Bronchus fibroblast of lung (primary cell): ENCODE results near the gene OCIAD2. TPM values are rescaled to one million over a fixed set of nuclear protein-coding genes. Genes with fewer than 3 reads are reported as not detected.

Source experiments
- total RNA-seq: library from RNA; depleted of rRNA; stranded (reverse); fragments of >200 nt; gene quantifications from 2 replicates; pipeline ENCODE4 v1.2.3, GENCODE V29; 2015

The OCIAD2 gene, protein sequence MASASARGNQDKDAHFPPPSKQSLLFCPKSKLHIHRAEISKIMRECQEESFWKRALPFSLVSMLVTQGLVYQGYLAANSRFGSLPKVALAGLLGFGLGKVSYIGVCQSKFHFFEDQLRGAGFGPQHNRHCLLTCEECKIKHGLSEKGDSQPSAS
- total RNA-seq, result 31.1 and 39.5 TPM in 2 replicates

DNA sequence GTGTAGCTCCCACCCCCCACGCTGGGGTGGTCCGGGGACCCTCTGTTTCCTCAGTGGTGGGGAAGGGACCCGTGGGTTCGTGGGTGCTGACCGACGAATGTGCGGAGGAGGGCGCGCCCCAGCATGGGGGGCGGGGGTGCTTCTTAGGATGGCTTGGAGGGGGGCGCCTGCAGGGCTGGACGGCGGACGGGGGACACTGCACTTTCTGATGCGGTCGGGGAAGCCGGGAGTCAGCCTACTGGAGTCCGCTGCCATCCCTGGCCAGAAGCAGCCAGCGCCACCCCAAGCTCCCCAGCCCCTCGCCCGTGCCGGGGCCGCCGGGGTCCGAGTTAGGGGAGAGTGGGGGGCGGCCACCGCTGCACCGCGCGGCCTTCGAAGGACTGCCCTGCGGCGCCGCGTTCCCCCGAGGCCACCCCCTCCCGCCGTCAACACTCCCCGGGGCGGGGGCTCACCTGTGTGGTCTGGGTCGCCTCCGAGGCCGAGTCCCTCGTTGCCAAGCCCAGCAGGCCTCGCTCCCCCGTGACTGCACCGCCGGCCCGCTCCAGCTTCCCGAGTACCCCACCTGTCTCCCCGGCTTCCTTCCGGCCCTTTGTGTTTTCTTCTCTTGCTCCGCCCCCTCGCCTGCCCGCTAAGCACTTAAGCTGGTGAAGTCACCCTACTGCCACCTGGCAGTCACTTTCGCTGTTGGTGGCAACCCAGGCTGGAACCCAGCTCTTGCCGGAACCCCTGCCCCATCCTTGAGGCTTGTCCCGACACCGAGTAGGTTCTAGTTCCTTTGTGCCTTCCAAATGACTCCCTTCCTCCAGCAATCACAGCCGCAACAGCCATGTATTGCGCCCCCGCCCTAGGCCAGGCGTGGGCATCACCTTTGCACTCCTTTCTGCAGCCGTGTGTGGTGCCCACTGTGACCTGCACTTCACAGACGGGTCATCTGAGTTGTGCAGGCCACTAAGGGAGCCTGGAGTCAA lies at the start of gene OCIAD2:
Gene OCIAD2 (minus strand): TSS at position 569 of the 968 bp plus-strand sequence. CDS start 2,225 bp downstream, outside the sequence.

Other genes starting within 250 kb of the OCIAD2 start
- 13.2 and 16.1 TPM in 2 replicates for gene FRYL, start 126.5 kb downstream of the OCIAD2 start, total RNA-seq
- gene OCIAD1, start 75.7 kb downstream of the OCIAD2 start, total RNA-seq, result 96.8 and 123 TPM in 2 replicates
- gene CWH43, start 79.5 kb upstream of the OCIAD2 start, total RNA-seq, result not detected in 2 replicates